HEK293 (cell line): ENCODE data around the gene CPN1.
A peak's percentile ranks its signal among the peaks of the same experiment; 100 is the strongest.

Experiments
- HOXC10 ChIP-seq: sonication (generic); formaldehyde crosslinking; IDR thresholded peaks from 2 replicates; pipeline ENCODE4 v1.8.1; 2023; ENCODE audit warnings: mild to moderate bottlenecking, missing genetic modification reagents
- ZBTB1 ChIP-seq: fragments of 450-650 bp; formaldehyde crosslinking; IDR thresholded peaks from 2 replicates; pipeline ENCODE4 v1.5.1; 2016; ENCODE audit warnings: missing biosample characterization, missing genetic modification characterization
- ZBTB17 ChIP-seq: fragments of 450-650 bp; formaldehyde crosslinking; IDR thresholded peaks from 2 replicates; pipeline ENCODE4 v1.5.1; 2016; ENCODE audit warnings: missing biosample characterization, missing genetic modification characterization
- ZFHX2 ChIP-seq: fragments of 450-650 bp; formaldehyde crosslinking; conservative IDR thresholded peaks from 2 replicates; pipeline ENCODE4 v1.5.1; 2016; ENCODE audit warnings: missing biosample characterization, missing genetic modification characterization
- ZFP69B ChIP-seq: fragments of 450-650 bp; formaldehyde crosslinking; IDR thresholded peaks from 2 replicates; pipeline ENCODE4 v1.5.1; 2016; ENCODE audit warnings: missing biosample characterization, missing genetic modification characterization
- ZNF121 ChIP-seq: fragments of 450-650 bp; formaldehyde crosslinking; IDR thresholded peaks from 2 replicates; pipeline ENCODE4 v1.5.1; 2016; ENCODE audit warnings: missing biosample characterization, missing genetic modification characterization
- ZNF169 ChIP-seq: fragments of 450-650 bp; formaldehyde crosslinking; IDR thresholded peaks from 2 replicates; pipeline ENCODE4 v1.5.1; 2016; ENCODE audit warnings: missing biosample characterization, missing genetic modification characterization
- ZNF350 ChIP-seq: fragments of 450-650 bp; formaldehyde crosslinking; IDR thresholded peaks from 2 replicates; pipeline ENCODE4 v1.5.0; 2017; ENCODE audit warnings: missing biosample characterization, mild to moderate bottlenecking, missing genetic modification characterization
- ZNF366 ChIP-seq: fragments of 450-650 bp; formaldehyde crosslinking; conservative IDR thresholded peaks from 2 replicates; pipeline ENCODE4 v1.5.1; 2016; ENCODE audit warnings: missing biosample characterization, missing genetic modification characterization
- ZNF37A ChIP-seq: fragments of 450-650 bp; IDR thresholded peaks from 2 replicates; pipeline ENCODE4 v1.5.1; 2018; ENCODE audit warnings: missing biosample characterization, missing genetic modification characterization
- ZNF530 ChIP-seq: fragments of 450-650 bp; formaldehyde crosslinking; IDR thresholded peaks from 2 replicates; pipeline ENCODE4 v1.5.1; 2016; ENCODE audit warnings: low read depth, missing biosample characterization, missing genetic modification characterization
- ZNF561 ChIP-seq: fragments of 450-650 bp; IDR thresholded peaks from 2 replicates; pipeline ENCODE4 v1.5.1; 2018; ENCODE audit warnings: missing biosample characterization, missing genetic modification characterization, borderline replicate concordance
- ZNF571 ChIP-seq: fragments of 450-650 bp; formaldehyde crosslinking; IDR thresholded peaks from 2 replicates; pipeline ENCODE4 v1.5.0; 2017; ENCODE audit warnings: missing biosample characterization, missing genetic modification characterization
- ZNF600 ChIP-seq: fragments of 450-650 bp; formaldehyde crosslinking; IDR thresholded peaks from 2 replicates; pipeline ENCODE4 v1.5.1; 2016; ENCODE audit warnings: missing biosample characterization, missing genetic modification characterization
- ZNF610 ChIP-seq: fragments of 450-650 bp; formaldehyde crosslinking; IDR thresholded peaks from 2 replicates; pipeline ENCODE4 v1.5.1; 2016; ENCODE audit warnings: missing biosample characterization, missing genetic modification characterization, borderline replicate concordance
- ZNF621 ChIP-seq: fragments of 450-650 bp; formaldehyde crosslinking; IDR thresholded peaks from 2 replicates; pipeline ENCODE4 v1.5.1; 2017; ENCODE audit warnings: missing biosample characterization, missing genetic modification characterization
- ZNF701 ChIP-seq: fragments of 450-650 bp; formaldehyde crosslinking; IDR thresholded peaks from 2 replicates; pipeline ENCODE4 v1.5.1; 2016; ENCODE audit warnings: missing biosample characterization, missing genetic modification characterization
- ZNF76 ChIP-seq: fragments of 450-650 bp; formaldehyde crosslinking; IDR thresholded peaks from 2 replicates; pipeline ENCODE4; 2016; ENCODE audit warnings: low read depth, missing biosample characterization, missing genetic modification characterization, borderline replicate concordance
- ZNF768 ChIP-seq: fragments of 450-650 bp; formaldehyde crosslinking; IDR thresholded peaks from 2 replicates; pipeline ENCODE4 v1.5.1; 2018; ENCODE audit warnings: missing biosample characterization, mild to moderate bottlenecking, missing genetic modification characterization
- TF ChIP-seq, protein P1 (sequence below): fragments of 450-650 bp; formaldehyde crosslinking; IDR thresholded peaks from 2 replicates; pipeline ENCODE4 v1.5.1; 2017; ENCODE audit warnings: missing biosample characterization, missing genetic modification characterization
- TF ChIP-seq, protein P2 (sequence below): fragments of 450-650 bp; formaldehyde crosslinking; IDR thresholded peaks from 2 replicates; pipeline ENCODE4 v1.5.1; 2016; ENCODE audit warnings: missing biosample characterization, missing genetic modification characterization
- TF ChIP-seq, protein P3 (sequence below): IDR thresholded peaks from 2 replicates; pipeline ENCODE4 v1.6.1; 2011; ENCODE audit warnings: mild to moderate bottlenecking, low read depth, low read length, borderline replicate concordance
- TF ChIP-seq, protein P4 (sequence below): fragments of 450-650 bp; formaldehyde crosslinking; IDR thresholded peaks from 2 replicates; pipeline ENCODE4 v1.5.1; 2016; ENCODE audit warnings: missing biosample characterization, missing genetic modification characterization
- TF ChIP-seq, protein P5 (sequence below): fragments of 450-650 bp; formaldehyde crosslinking; IDR thresholded peaks from 2 replicates; pipeline ENCODE4 v1.5.1; 2016; ENCODE audit warnings: missing biosample characterization, missing genetic modification characterization
- TF ChIP-seq, protein P6 (sequence below): fragments of 450-650 bp; formaldehyde crosslinking; IDR thresholded peaks from 2 replicates; pipeline ENCODE4 v1.5.1; 2016; ENCODE audit warnings: missing biosample characterization, missing genetic modification characterization

CPN1 gene

DNA sequence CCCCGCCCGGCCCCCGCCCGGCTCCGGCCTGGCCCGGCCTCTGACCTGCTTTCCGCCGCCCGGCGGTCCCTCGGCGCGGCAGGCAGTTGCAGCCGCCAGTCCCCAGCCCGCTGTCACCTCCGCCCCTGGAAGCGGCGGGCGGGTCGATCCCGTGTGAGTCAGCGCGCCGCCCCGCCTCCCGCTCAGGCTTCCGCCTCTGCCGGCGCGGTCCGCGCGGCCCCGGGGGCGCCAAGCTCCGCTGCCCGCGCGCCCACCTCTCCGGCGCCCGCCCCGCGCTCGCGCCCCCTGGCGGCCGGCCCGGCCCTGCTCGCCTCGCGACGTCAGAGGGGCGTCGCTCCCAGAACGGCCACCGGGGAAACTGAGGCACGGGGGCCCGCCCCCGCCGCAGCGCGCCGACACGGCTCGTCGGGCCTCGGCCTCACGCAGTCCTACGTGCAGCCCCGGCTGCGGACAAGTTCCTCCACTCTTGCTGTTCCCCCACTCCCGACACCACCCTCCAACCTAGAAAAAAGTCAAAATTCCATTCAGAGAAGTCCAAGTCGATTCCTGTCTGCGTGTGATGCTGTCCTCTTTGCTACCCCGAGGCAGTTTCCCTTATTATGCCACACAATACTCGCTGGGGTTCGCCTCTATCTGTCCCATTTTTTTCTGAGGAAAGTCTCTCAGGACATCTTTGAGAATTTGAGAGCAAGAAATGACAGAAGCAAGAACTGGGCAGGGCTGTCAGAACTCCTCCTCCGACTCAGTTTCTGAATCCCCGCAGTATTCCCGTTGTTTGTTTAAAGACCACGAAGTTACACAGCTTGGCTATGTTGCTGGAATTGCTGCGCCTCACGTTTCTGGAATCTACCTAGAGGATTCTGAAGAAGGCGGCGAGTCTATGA is 71.6 kb downstream of the CPN1 start, which contains the start of gene DNMBP (continued):
- no peak for TF ChIP-seq ZNF37A (tag by site-specific recombination)
- TF ChIP-seq ZFP69B (tag by site-specific recombination) = no peak
- TF ChIP-seq, protein P1, sequence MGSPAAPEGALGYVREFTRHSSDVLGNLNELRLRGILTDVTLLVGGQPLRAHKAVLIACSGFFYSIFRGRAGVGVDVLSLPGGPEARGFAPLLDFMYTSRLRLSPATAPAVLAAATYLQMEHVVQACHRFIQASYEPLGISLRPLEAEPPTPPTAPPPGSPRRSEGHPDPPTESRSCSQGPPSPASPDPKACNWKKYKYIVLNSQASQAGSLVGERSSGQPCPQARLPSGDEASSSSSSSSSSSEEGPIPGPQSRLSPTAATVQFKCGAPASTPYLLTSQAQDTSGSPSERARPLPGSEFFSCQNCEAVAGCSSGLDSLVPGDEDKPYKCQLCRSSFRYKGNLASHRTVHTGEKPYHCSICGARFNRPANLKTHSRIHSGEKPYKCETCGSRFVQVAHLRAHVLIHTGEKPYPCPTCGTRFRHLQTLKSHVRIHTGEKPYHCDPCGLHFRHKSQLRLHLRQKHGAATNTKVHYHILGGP = no peak
- no peak for TF ChIP-seq ZNF169 (tag by site-specific recombination)
- TF ChIP-seq, protein P2, sequence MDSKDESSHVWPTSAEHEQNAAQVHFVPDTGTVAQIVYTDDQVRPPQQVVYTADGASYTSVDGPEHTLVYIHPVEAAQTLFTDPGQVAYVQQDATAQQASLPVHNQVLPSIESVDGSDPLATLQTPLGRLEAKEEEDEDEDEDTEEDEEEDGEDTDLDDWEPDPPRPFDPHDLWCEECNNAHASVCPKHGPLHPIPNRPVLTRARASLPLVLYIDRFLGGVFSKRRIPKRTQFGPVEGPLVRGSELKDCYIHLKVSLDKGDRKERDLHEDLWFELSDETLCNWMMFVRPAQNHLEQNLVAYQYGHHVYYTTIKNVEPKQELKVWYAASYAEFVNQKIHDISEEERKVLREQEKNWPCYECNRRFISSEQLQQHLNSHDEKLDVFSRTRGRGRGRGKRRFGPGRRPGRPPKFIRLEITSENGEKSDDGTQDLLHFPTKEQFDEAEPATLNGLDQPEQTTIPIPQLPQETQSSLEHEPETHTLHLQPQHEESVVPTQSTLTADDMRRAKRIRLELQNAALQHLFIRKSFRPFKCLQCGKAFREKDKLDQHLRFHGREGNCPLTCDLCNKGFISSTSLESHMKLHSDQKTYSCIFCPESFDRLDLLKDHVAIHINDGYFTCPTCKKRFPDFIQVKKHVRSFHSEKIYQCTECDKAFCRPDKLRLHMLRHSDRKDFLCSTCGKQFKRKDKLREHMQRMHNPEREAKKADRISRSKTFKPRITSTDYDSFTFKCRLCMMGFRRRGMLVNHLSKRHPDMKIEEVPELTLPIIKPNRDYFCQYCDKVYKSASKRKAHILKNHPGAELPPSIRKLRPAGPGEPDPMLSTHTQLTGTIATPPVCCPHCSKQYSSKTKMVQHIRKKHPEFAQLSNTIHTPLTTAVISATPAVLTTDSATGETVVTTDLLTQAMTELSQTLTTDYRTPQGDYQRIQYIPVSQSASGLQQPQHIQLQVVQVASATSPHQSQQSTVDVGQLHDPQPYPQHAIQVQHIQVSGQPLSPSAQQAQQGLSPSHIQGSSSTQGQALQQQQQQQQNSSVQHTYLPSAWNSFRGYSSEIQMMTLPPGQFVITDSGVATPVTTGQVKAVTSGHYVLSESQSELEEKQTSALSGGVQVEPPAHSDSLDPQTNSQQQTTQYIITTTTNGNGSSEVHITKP (tag by site-specific recombination) = peak; percentile 74
- TF ChIP-seq, protein P3, sequence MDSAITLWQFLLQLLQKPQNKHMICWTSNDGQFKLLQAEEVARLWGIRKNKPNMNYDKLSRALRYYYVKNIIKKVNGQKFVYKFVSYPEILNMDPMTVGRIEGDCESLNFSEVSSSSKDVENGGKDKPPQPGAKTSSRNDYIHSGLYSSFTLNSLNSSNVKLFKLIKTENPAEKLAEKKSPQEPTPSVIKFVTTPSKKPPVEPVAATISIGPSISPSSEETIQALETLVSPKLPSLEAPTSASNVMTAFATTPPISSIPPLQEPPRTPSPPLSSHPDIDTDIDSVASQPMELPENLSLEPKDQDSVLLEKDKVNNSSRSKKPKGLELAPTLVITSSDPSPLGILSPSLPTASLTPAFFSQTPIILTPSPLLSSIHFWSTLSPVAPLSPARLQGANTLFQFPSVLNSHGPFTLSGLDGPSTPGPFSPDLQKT = no peak
- TF ChIP-seq, protein P4, sequence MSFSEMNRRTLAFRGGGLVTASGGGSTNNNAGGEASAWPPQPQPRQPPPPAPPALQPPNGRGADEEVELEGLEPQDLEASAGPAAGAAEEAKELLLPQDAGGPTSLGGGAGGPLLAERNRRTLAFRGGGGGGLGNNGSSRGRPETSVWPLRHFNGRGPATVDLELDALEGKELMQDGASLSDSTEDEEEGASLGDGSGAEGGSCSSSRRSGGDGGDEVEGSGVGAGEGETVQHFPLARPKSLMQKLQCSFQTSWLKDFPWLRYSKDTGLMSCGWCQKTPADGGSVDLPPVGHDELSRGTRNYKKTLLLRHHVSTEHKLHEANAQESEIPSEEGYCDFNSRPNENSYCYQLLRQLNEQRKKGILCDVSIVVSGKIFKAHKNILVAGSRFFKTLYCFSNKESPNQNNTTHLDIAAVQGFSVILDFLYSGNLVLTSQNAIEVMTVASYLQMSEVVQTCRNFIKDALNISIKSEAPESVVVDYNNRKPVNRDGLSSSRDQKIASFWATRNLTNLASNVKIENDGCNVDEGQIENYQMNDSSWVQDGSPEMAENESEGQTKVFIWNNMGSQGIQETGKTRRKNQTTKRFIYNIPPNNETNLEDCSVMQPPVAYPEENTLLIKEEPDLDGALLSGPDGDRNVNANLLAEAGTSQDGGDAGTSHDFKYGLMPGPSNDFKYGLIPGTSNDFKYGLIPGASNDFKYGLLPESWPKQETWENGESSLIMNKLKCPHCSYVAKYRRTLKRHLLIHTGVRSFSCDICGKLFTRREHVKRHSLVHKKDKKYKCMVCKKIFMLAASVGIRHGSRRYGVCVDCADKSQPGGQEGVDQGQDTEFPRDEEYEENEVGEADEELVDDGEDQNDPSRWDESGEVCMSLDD (tag by site-specific recombination) = 0 out of 2 replicates have a peak, but pooled peaks have one; percentile 41
- peak; percentile 42; the same call in 1 of the 2 replicates for TF ChIP-seq ZNF366 (tag by site-specific recombination)
- TF ChIP-seq ZNF571 (tag by site-specific recombination) = no peak
- TF ChIP-seq ZNF621 = no peak
- TF ChIP-seq ZNF76 (tag by site-specific recombination) = peak; percentile 65; the same call in 1 of the 2 replicates
- peak; percentile 83; the same call in 1 of the 2 replicates for TF ChIP-seq HOXC10
- TF ChIP-seq ZBTB1 = no peak
- TF ChIP-seq ZFHX2 (tag by site-specific recombination) = no peak
- TF ChIP-seq ZNF530 (tag by site-specific recombination) = no peak
- no peak for TF ChIP-seq ZNF350 (tag by site-specific recombination)
- TF ChIP-seq, protein P5, sequence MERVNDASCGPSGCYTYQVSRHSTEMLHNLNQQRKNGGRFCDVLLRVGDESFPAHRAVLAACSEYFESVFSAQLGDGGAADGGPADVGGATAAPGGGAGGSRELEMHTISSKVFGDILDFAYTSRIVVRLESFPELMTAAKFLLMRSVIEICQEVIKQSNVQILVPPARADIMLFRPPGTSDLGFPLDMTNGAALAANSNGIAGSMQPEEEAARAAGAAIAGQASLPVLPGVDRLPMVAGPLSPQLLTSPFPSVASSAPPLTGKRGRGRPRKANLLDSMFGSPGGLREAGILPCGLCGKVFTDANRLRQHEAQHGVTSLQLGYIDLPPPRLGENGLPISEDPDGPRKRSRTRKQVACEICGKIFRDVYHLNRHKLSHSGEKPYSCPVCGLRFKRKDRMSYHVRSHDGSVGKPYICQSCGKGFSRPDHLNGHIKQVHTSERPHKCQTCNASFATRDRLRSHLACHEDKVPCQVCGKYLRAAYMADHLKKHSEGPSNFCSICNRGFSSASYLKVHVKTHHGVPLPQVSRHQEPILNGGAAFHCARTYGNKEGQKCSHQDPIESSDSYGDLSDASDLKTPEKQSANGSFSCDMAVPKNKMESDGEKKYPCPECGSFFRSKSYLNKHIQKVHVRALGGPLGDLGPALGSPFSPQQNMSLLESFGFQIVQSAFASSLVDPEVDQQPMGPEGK = peak; percentile 65
- peak; percentile 56; the same call in 1 of the 2 replicates for TF ChIP-seq ZNF600 (tag by site-specific recombination)
- peak; percentile 63 for TF ChIP-seq ZBTB17 (tag by site-specific recombination)
- no peak for TF ChIP-seq ZNF768 (tag by site-specific recombination)
- no peak for TF ChIP-seq ZNF610 (tag by site-specific recombination)
- TF ChIP-seq ZNF561 (tag by site-specific recombination) = no peak; the same call in 1 of the 2 replicates
- TF ChIP-seq ZNF121 (tag by site-specific recombination) = no peak
- no peak for TF ChIP-seq ZNF701 (tag by site-specific recombination)
- TF ChIP-seq, protein P6, sequence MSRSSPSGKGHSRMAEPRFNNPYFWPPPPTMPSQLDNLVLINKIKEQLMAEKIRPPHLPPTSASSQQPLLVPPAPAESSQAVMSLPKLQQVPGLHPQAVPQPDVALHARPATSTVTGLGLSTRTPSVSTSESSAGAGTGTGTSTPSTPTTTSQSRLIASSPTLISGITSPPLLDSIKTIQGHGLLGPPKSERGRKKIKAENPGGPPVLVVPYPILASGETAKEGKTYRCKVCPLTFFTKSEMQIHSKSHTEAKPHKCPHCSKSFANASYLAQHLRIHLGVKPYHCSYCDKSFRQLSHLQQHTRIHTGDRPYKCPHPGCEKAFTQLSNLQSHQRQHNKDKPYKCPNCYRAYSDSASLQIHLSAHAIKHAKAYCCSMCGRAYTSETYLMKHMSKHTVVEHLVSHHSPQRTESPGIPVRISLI = peak; percentile 68
